OCI-LY1 (cell line): ENCODE data around the gene RBM10.
A peak's percentile ranks its signal among the peaks of the same experiment; 100 is the strongest.

Experiments used
- H2AFZ ChIP-seq: fragments of 200-600 bp; sonication (generic), shearing (Covaris generic); 2 replicates; pipeline ENCODE4 v1.6.0; 2014; ENCODE audit warnings: antibody characterized with exemption, mild to moderate bottlenecking, low read length
- H3F3A ChIP-seq: fragments of 200-600 bp; sonication (generic), shearing (Covaris generic); 2 replicates; pipeline ENCODE4 v1.6.0; 2014; ENCODE audit warnings: mild to moderate bottlenecking, antibody characterized with exemption, low read length, moderate library complexity; ENCODE audit not compliant: insufficient read depth
- H3K27ac ChIP-seq: fragments of 200-600 bp; sonication (generic); 2 replicates; pipeline ENCODE4 v1.5.1; 2014; ENCODE audit warnings: low read length, mixed run types, mild to moderate bottlenecking, low read depth; ENCODE audit not compliant: poor library complexity, severe bottlenecking
- H3K27me3 ChIP-seq: fragments of 200-600 bp; sonication (generic); 2 replicates; pipeline ENCODE4 v1.6.0; 2014; ENCODE audit warnings: antibody characterized with exemption, mild to moderate bottlenecking, low read length, moderate library complexity; ENCODE audit not compliant: insufficient read depth
- H3K36me3 ChIP-seq: fragments of 200-600 bp; sonication (generic); 2 replicates; pipeline ENCODE4 v1.6.1; 2014; ENCODE audit warnings: mild to moderate bottlenecking, antibody characterized with exemption, low read length, moderate library complexity, mixed read lengths; ENCODE audit not compliant: insufficient read depth
- H3K4me1 ChIP-seq: fragments of 200-600 bp; sonication (generic); 2 replicates; pipeline ENCODE4 v1.5.1; 2014; ENCODE audit warnings: mild to moderate bottlenecking, low read length, moderate library complexity; ENCODE audit not compliant: insufficient read depth, severe bottlenecking
- H3K4me2 ChIP-seq: fragments of 200-600 bp; sonication (generic), shearing (Covaris generic); 2 replicates; pipeline ENCODE4 v1.6.1; 2014; ENCODE audit warnings: low read length
- H3K4me3 ChIP-seq: fragments of 200-600 bp; sonication (generic); 2 replicates; pipeline ENCODE4 v1.5.1; 2014; ENCODE audit warnings: low read length, low read depth, mild to moderate bottlenecking, mixed read lengths; ENCODE audit not compliant: poor library complexity, severe bottlenecking
- H3K79me2 ChIP-seq: fragments of 200-600 bp; shearing (Covaris generic); 2 replicates; pipeline ENCODE4 v1.6.1; 2016; ENCODE audit warnings: mixed run types, low read length, mixed read lengths; ENCODE audit not compliant: insufficient read depth
- H3K9ac ChIP-seq: fragments of 200-600 bp; sonication (generic), shearing (Covaris generic); 2 replicates; pipeline ENCODE4 v1.6.1; 2014; ENCODE audit warnings: mild to moderate bottlenecking, low read length, mixed read lengths
- H3K9me2 ChIP-seq: fragments of 200-600 bp; sonication (generic), shearing (Covaris generic); 2 replicates; pipeline ENCODE4 v1.6.1; 2014; ENCODE audit warnings: low read depth, mild to moderate bottlenecking, low read length, mixed read lengths
- H3K9me3 ChIP-seq: fragments of 200-600 bp; shearing (Covaris generic); 2 replicates; pipeline ENCODE4 v1.6.1; 2014; ENCODE audit warnings: low read length, mixed read lengths
- H4K20me1 ChIP-seq: fragments of 200-600 bp; sonication (generic), shearing (Covaris generic); 2 replicates; pipeline ENCODE4 v1.6.0; 2016; ENCODE audit warnings: mild to moderate bottlenecking, low read length; ENCODE audit not compliant: insufficient read depth
- EZH2 ChIP-seq: fragments of 200-600 bp; sonication (generic), shearing (Covaris generic); IDR thresholded peaks from 2 replicates; pipeline ENCODE4 v1.8.0; 2017; ENCODE audit warnings: borderline replicate concordance, mixed run types, mild to moderate bottlenecking, antibody characterized with exemption, low read length, moderate library complexity, mixed read lengths
- TF ChIP-seq, protein P1 (sequence below): fragments of 200-600 bp; sonication (generic), shearing (Covaris generic); IDR thresholded peaks from 2 replicates; pipeline ENCODE4 v1.5.1; 2017; ENCODE audit warnings: mild to moderate bottlenecking, antibody characterized with exemption, low read length, moderate library complexity, mixed read lengths

RBM10 gene, protein sequence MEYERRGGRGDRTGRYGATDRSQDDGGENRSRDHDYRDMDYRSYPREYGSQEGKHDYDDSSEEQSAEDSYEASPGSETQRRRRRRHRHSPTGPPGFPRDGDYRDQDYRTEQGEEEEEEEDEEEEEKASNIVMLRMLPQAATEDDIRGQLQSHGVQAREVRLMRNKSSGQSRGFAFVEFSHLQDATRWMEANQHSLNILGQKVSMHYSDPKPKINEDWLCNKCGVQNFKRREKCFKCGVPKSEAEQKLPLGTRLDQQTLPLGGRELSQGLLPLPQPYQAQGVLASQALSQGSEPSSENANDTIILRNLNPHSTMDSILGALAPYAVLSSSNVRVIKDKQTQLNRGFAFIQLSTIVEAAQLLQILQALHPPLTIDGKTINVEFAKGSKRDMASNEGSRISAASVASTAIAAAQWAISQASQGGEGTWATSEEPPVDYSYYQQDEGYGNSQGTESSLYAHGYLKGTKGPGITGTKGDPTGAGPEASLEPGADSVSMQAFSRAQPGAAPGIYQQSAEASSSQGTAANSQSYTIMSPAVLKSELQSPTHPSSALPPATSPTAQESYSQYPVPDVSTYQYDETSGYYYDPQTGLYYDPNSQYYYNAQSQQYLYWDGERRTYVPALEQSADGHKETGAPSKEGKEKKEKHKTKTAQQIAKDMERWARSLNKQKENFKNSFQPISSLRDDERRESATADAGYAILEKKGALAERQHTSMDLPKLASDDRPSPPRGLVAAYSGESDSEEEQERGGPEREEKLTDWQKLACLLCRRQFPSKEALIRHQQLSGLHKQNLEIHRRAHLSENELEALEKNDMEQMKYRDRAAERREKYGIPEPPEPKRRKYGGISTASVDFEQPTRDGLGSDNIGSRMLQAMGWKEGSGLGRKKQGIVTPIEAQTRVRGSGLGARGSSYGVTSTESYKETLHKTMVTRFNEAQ

GRCh38 chrX:47144626-47145394 is at the start of gene RBM10, which contains the start of gene NDUFB11:
Gene RBM10, plus strand, starts transcription at chrX:47145221. Its CDS starts 2,261 bp downstream, at chrX:47147482.
Gene NDUFB11, minus strand, starts transcription at chrX:47144702. Its CDS starts 23 bp downstream, at chrX:47144679.
- H3K4me2 ChIP-seq = peak within 1 kb of the TSS; percentile 97
- TF ChIP-seq EZH2 = no peak
- TF ChIP-seq, protein P1, sequence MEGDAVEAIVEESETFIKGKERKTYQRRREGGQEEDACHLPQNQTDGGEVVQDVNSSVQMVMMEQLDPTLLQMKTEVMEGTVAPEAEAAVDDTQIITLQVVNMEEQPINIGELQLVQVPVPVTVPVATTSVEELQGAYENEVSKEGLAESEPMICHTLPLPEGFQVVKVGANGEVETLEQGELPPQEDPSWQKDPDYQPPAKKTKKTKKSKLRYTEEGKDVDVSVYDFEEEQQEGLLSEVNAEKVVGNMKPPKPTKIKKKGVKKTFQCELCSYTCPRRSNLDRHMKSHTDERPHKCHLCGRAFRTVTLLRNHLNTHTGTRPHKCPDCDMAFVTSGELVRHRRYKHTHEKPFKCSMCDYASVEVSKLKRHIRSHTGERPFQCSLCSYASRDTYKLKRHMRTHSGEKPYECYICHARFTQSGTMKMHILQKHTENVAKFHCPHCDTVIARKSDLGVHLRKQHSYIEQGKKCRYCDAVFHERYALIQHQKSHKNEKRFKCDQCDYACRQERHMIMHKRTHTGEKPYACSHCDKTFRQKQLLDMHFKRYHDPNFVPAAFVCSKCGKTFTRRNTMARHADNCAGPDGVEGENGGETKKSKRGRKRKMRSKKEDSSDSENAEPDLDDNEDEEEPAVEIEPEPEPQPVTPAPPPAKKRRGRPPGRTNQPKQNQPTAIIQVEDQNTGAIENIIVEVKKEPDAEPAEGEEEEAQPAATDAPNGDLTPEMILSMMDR = peak; percentile 49
- no peaks in the 10 kb centered on the region for H3F3A ChIP-seq
- H3K27ac ChIP-seq = peak within 1 kb of the TSS; percentile 93
- H3K36me3 ChIP-seq = peaks cover 51% of the 10 kb centered on the region
- no peaks in the 10 kb centered on the region for H4K20me1 ChIP-seq
- no peak within 1 kb of the TSS for H2AFZ ChIP-seq
- H3K79me2 ChIP-seq = peaks cover 53% of the 10 kb centered on the region
- H3K9me3 ChIP-seq = no peaks in the 10 kb centered on the region
- peak within 1 kb of the TSS; percentile 93 for H3K9ac ChIP-seq
- no peaks in the 10 kb centered on the region for H3K27me3 ChIP-seq
- H3K9me2 ChIP-seq = no peaks in the 10 kb centered on the region
- H3K4me3 ChIP-seq = peak within 1 kb of the TSS; percentile 92
- H3K4me1 ChIP-seq = peaks cover 20% of the 10 kb centered on the region

DNA sequence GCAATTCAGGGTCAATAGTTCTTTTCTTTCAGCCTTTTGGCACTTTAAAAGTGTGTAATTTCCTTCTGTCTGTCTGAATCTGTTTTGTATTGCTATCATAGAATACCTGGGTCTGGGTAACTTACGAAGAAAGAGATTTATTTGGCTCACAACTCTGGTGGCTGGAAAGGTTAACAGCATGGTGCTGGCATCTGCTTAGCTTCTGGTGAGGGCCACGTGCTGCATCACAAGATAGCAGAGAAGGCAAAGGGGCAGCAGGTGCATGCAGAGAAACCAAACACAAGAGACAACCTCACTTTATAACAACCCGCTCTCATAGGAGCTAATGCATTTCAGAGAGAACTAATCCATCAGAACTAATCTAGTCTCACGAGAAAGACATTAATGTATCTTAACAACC is 48.0 kb upstream of the RBM10 start:
- Histone ChIP-seq H3K79me2 (no peaks in the 10 kb centered on the region), H3K27me3 (no peaks in the 10 kb centered on the region), H3K9me2 (no peaks in the 10 kb centered on the region), H3K9me3 (no peaks in the 10 kb centered on the region), H3K36me3 (no peaks in the 10 kb centered on the region), H3K4me1 (peaks cover 24% of the 10 kb centered on the region), H2AFZ (no peak overlapping the region), H3K4me3 (no peak overlapping the region), H3K4me2 (no peak overlapping the region), H3K27ac (no peak overlapping the region), H3F3A (no peaks in the 10 kb centered on the region), H4K20me1 (no peaks in the 10 kb centered on the region), H3K9ac (no peak overlapping the region)
- TF ChIP-seq, protein P1 = no peak
- TF ChIP-seq EZH2 = no peak
